ENCODE data around the gene THSD4.
"Not testable (repeated sequence)": the region's sequence is repeated elsewhere in the genome, so short reads cannot be mapped to it uniquely, and the experiment has no call there.

Gene THSD4

GRCh38 chr15:71228403-71228802 lies 113.1 kb downstream of the THSD4 start:
- DNase-seq: peak; percentile 41

- no peak for DNase-seq
These were observed 115.0 kb downstream of the THSD4 start for GRCh38 chr15:71230303-71230702.

GRCh38 chr15:71231758-71232157 lies 116.5 kb downstream of the THSD4 start:
- DNase-seq: no peak

- DNase-seq: no peak
These were observed 117.1 kb downstream of the THSD4 start for GRCh38 chr15:71232411-71232810.

- peak; percentile 83 for DNase-seq
These were observed 122.4 kb downstream of the THSD4 start for GRCh38 chr15:71237456-71238188.

GRCh38 chr15:71238926-71239325 lies 123.7 kb downstream of the THSD4 start:
- no peak for DNase-seq

GRCh38 chr15:71239592-71240364 lies 124.5 kb downstream of the THSD4 start:
- DNase-seq: no peak

- DNase-seq: no peak
These were observed 127.0 kb downstream of the THSD4 start for GRCh38 chr15:71242292-71242691.

- no peak for DNase-seq
These were observed 129.0 kb downstream of the THSD4 start for GRCh38 chr15:71244250-71244649.

- DNase-seq: no peak
These were observed 130.3 kb downstream of the THSD4 start for GRCh38 chr15:71245588-71245987.

GRCh38 chr15:71248386-71248785 lies 133.1 kb downstream of the THSD4 start:
- no peak for DNase-seq

GRCh38 chr15:71249986-71250385 lies 134.7 kb downstream of the THSD4 start:
- DNase-seq: no peak

GRCh38 chr15:71250936-71251583 lies 135.8 kb downstream of the THSD4 start:
- no peak for DNase-seq

- DNase-seq: no peak
These were observed 136.3 kb downstream of the THSD4 start for GRCh38 chr15:71251584-71252043.

- DNase-seq: peak; percentile 98
These were observed 136.9 kb downstream of the THSD4 start for GRCh38 chr15:71252044-71252739.

GRCh38 chr15:71252740-71253047 lies 137.4 kb downstream of the THSD4 start:
- DNase-seq: no peak

GRCh38 chr15:71254491-71254890 lies 139.2 kb downstream of the THSD4 start:
- no peak for DNase-seq

GRCh38 chr15:71256934-71257664 lies 141.8 kb downstream of the THSD4 start:
- no peak for DNase-seq

GRCh38 chr15:71259866-71260265 lies 144.6 kb downstream of the THSD4 start:
- no peak for DNase-seq

- DNase-seq: no peak
These were observed 146.1 kb downstream of the THSD4 start for GRCh38 chr15:71261418-71261817.

- no peak for DNase-seq
These were observed 146.6 kb downstream of the THSD4 start for GRCh38 chr15:71261909-71262308.

GRCh38 chr15:71262599-71262998 lies 147.3 kb downstream of the THSD4 start:
- no peak for DNase-seq

GRCh38 chr15:71265606-71266005 lies 150.3 kb downstream of the THSD4 start:
- DNase-seq: not testable (repeated sequence)

All from islet precursor cell (in vitro differentiated cells).